ENCODE results near the gene CMTR1. TPM values are rescaled to one million over a fixed set of nuclear protein-coding genes. Genes with fewer than 3 reads are reported as not detected.

CMTR1 gene
- total RNA-seq, 1 donor from 2014 or later: 44.5 TPM

DNA sequence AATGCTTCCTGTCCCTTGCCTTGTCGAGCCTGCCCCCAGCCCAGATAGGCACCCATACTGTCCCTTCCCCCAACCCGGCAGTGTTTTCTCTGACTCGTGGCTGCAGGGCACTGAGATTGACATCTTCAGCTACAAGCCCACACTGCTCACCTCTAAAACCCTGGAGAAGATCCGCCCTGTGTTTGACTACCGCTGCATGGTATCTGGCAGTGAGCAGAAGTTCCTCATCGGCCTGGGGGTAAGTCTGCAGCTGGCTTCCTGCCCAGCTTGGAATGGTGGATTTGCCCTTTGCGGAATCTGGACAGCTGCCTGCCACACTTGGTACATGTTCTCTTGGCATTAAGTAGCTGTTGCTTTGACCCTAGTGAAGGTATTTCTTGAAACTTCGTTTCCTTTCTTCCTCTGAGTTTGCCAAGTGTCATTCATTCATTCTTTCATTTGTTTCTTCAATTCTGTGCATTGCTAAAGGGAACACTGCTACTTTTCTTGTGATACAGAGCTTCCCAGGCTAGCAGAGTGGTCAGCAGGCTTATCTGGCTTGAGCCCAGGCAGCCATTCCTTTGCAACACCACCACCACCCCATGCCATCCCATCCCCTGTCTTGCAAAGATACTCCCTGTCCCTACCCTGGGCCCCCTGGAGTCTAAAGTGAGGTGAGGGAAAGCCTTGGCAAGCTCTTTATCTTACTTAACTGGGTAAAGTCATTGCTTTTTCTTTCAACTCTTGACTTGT, 40.5 kb downstream of the CMTR1 start:
- Mint-ChIP-seq H3K4me1 (ENCODE audit: unreplicated experiment) (peaks cover 24% of the 10 kb centered on the region), H3K9me3 (ENCODE audit: unreplicated experiment) (no peaks in the 10 kb centered on the region), H3K27ac (ENCODE audit: unreplicated experiment) (peak overlapping the region; percentile 33), H3K27me3 (ENCODE audit: unreplicated experiment) (no peaks in the 10 kb centered on the region), H3K4me3 (ENCODE audit: unreplicated experiment) (no peak overlapping the region), H3K36me3 (ENCODE audit: unreplicated experiment) (peaks cover 55% of the 10 kb centered on the region)
- TF ChIP-seq, protein P1, sequence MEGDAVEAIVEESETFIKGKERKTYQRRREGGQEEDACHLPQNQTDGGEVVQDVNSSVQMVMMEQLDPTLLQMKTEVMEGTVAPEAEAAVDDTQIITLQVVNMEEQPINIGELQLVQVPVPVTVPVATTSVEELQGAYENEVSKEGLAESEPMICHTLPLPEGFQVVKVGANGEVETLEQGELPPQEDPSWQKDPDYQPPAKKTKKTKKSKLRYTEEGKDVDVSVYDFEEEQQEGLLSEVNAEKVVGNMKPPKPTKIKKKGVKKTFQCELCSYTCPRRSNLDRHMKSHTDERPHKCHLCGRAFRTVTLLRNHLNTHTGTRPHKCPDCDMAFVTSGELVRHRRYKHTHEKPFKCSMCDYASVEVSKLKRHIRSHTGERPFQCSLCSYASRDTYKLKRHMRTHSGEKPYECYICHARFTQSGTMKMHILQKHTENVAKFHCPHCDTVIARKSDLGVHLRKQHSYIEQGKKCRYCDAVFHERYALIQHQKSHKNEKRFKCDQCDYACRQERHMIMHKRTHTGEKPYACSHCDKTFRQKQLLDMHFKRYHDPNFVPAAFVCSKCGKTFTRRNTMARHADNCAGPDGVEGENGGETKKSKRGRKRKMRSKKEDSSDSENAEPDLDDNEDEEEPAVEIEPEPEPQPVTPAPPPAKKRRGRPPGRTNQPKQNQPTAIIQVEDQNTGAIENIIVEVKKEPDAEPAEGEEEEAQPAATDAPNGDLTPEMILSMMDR (IDR thresholded peaks at IDR 0.05): no peak
- DNase-seq (ENCODE audit: extremely low spot score, unreplicated experiment): peak; percentile 89

DNA sequence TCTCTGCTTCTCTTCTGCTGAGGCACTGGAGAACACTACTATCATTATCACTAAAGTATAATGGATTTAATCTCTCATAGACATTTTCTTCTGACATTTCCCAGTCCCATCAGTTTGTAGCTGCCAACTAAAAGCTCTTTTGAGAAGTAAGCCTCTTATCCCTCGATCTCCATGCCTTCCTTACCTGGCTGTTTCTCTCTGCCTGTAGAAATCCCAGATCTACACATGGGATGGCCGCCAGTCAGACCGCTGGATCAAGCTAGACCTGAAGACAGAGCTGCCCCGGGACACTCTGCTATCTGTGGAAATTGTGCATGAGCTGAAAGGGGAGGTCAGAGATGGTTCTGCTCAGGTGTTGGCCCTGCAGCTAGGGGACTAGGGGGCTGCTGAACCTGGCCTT, 41.3 kb downstream of the CMTR1 start:
- peak overlapping the region; percentile 24 for H3K27ac Mint-ChIP-seq (ENCODE audit: unreplicated experiment)
- no peaks in the 10 kb centered on the region for H3K27me3 Mint-ChIP-seq (ENCODE audit: unreplicated experiment)
- TF ChIP-seq, protein P1 (IDR thresholded peaks at IDR 0.05): no peak

DNA sequence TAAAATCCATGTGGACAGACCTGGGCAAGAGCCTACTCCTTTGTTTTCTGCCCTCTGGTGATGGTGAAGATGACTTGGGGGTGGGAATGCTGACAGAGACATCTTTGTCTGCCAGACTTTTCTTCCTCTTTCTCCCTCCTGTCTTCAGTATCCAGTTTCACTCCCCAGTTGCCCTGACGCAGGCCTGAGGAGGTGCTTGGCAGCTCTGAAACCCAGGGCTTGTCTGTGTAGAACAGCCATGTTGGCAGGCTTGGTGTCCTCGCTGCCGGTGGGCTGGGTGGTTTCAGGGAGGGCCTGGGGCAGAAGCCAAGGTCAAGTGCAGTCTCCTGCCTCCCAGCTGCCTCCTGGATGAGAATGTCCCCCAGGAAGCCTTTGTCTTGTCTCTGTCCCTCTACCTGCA, 44.2 kb downstream of the CMTR1 start:
- no peak overlapping the region for H3K27ac Mint-ChIP-seq (ENCODE audit: unreplicated experiment)
- DNase-seq (ENCODE audit: extremely low spot score, unreplicated experiment): no peak
- H3K36me3 Mint-ChIP-seq (ENCODE audit: unreplicated experiment): peaks cover 36% of the 10 kb centered on the region
- TF ChIP-seq, protein P1 (IDR thresholded peaks at IDR 0.05): no peak
- peaks cover 26% of the 10 kb centered on the region for H3K4me1 Mint-ChIP-seq (ENCODE audit: unreplicated experiment)
- H3K4me3 Mint-ChIP-seq (ENCODE audit: unreplicated experiment): no peak overlapping the region
- H3K27me3 Mint-ChIP-seq (ENCODE audit: unreplicated experiment): no peaks in the 10 kb centered on the region
- H3K9me3 Mint-ChIP-seq (ENCODE audit: unreplicated experiment): no peaks in the 10 kb centered on the region

More for the DNA sequence above, 41.3 kb downstream of the CMTR1 start:
- no peak overlapping the region for H3K4me3 Mint-ChIP-seq (ENCODE audit: unreplicated experiment)
- H3K9me3 Mint-ChIP-seq (ENCODE audit: unreplicated experiment): no peaks in the 10 kb centered on the region
- peaks cover 24% of the 10 kb centered on the region for H3K4me1 Mint-ChIP-seq (ENCODE audit: unreplicated experiment)
- peaks cover 53% of the 10 kb centered on the region for H3K36me3 Mint-ChIP-seq (ENCODE audit: unreplicated experiment)
- DNase-seq (ENCODE audit: extremely low spot score, unreplicated experiment): no peak

DNA sequence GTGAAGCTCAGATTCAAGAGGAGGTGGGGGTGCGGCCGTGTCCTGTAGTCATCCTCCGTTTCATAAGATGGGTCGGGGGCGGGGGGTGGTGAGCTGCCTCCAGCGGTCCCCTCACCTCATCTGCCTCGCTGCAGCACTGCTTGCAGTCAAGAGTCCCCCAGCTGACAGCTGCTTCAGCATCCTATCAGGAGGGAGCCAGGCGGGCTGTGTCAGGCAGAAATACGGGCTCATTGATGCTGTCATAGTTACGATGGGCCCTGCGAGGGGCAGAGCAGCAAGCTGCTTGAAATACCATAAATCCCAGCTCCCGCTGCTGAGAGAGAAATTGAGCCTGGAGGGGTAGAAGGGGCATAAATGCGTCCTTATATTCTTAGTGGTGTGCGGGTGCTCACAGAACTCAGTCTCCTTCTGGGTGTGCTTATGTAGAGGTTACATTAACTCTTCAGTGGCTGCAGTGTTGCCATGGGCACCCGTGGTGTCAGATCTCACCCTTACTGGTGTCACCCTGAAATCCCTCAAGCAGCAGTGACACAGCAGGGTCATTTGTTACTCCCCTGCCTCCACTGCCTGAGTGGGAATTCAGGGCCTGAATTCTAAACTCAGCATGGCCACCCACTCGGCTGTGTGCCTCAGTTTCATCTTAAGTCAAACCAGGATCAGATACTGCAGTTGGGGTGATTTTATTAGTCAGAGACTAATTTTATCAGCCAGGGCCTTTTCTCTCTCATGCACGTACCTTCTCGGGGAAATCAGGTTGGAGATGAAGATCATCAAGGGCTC, 44.8 kb downstream of the CMTR1 start:
- TF ChIP-seq, protein P1 (IDR thresholded peaks at IDR 0.05): no peak
- no peaks in the 10 kb centered on the region for H3K9me3 Mint-ChIP-seq (ENCODE audit: unreplicated experiment)
- peaks cover 21% of the 10 kb centered on the region for H3K4me1 Mint-ChIP-seq (ENCODE audit: unreplicated experiment)
- H3K27me3 Mint-ChIP-seq (ENCODE audit: unreplicated experiment): no peaks in the 10 kb centered on the region
- no peak for DNase-seq (ENCODE audit: extremely low spot score, unreplicated experiment)
- no peak overlapping the region for H3K4me3 Mint-ChIP-seq (ENCODE audit: unreplicated experiment)
- H3K36me3 Mint-ChIP-seq (ENCODE audit: unreplicated experiment): peaks cover 39% of the 10 kb centered on the region
- no peak overlapping the region for H3K27ac Mint-ChIP-seq (ENCODE audit: unreplicated experiment)

DNA sequence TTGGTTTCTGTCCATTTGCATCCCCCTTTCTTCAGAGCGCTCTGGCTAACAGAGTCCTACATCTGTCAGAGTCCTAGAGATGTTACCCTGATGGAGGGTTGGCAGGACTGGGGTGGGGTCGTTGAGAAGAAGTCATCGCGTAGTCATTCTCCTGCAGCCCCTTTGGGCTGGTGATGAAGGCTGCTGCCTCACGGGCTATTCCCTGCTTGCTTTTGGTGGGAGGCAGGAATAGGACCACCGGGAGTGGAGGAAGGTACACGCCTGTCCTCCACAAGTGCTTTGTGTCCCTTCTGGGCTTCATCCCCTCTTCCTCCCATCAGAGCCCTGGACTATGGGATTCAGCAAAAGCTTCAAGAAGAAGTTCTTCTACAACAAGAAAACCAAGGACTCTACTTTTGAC, 45.8 kb downstream of the CMTR1 start:
- DNase-seq (ENCODE audit: extremely low spot score, unreplicated experiment): no peak
- Mint-ChIP-seq H3K27me3 (ENCODE audit: unreplicated experiment) (no peaks in the 10 kb centered on the region), H3K9me3 (ENCODE audit: unreplicated experiment) (no peaks in the 10 kb centered on the region), H3K4me3 (ENCODE audit: unreplicated experiment) (no peak overlapping the region), H3K36me3 (ENCODE audit: unreplicated experiment) (peaks cover 39% of the 10 kb centered on the region), H3K4me1 (ENCODE audit: unreplicated experiment) (peaks cover 11% of the 10 kb centered on the region), H3K27ac (ENCODE audit: unreplicated experiment) (no peak overlapping the region)
- TF ChIP-seq, protein P1 (IDR thresholded peaks at IDR 0.05): no peak

Data from osteocyte (in vitro differentiated cells).